ENCODE data around the gene PLK5.

PLK5 gene

GRCh38 chr19:1574354-1575136 is 50.7 kb downstream of the PLK5 start:
- H3K36me3 ChIP-seq: peaks cover 33% of the 10 kb centered on the region

GRCh38 chr19:1575323-1576241 is 51.7 kb downstream of the PLK5 start:
- no peak overlapping the region for H3K27ac ChIP-seq
- no peaks in the 10 kb centered on the region for H3K9me3 ChIP-seq
- peaks cover 11% of the 10 kb centered on the region for H3K27me3 ChIP-seq
- no peak for TF ChIP-seq CTCF (IDR thresholded peaks at IDR 0.05)
- H3K4me1 ChIP-seq (ENCODE audit: control insufficient read depth in 1 of 2, insufficient read depth in 1 of 2, low read depth in 1 of 2, low read length in 1 of 2): no peaks in the 10 kb centered on the region
- peaks cover 43% of the 10 kb centered on the region for H3K36me3 ChIP-seq
- no peak overlapping the region for H3K4me3 ChIP-seq (ENCODE audit: low read depth in 1 of 2, low read length in 1 of 2)

More at GRCh38 chr19:1574354-1575136, 50.7 kb downstream of the PLK5 start:
- no peaks in the 10 kb centered on the region for H3K4me1 ChIP-seq (ENCODE audit: control insufficient read depth in 1 of 2, insufficient read depth in 1 of 2, low read depth in 1 of 2, low read length in 1 of 2)
- H3K9me3 ChIP-seq: no peaks in the 10 kb centered on the region
- H3K27me3 ChIP-seq: peaks cover 21% of the 10 kb centered on the region
- H3K4me3 ChIP-seq (ENCODE audit: low read depth in 1 of 2, low read length in 1 of 2): no peak overlapping the region
- TF ChIP-seq CTCF (IDR thresholded peaks at IDR 0.05): no peak
- no peak overlapping the region for H3K27ac ChIP-seq

- Histone ChIP-seq H3K27me3 (peaks cover 2% of the 10 kb centered on the region), H3K9me3 (no peaks in the 10 kb centered on the region), H3K4me3 (ENCODE audit: low read depth in 1 of 2, low read length in 1 of 2) (no peak overlapping the region), H3K36me3 (peaks cover 52% of the 10 kb centered on the region), H3K27ac (no peak overlapping the region), H3K4me1 (ENCODE audit: control insufficient read depth in 1 of 2, insufficient read depth in 1 of 2, low read depth in 1 of 2, low read length in 1 of 2) (no peaks in the 10 kb centered on the region)
- TF ChIP-seq CTCF (IDR thresholded peaks at IDR 0.05): no peak
Measured at GRCh38 chr19:1576242-1577089, 52.6 kb downstream of the PLK5 start.

GRCh38 chr19:1577090-1577928 is 53.4 kb downstream of the PLK5 start:
- no peaks in the 10 kb centered on the region for H3K9me3 ChIP-seq
- H3K27ac ChIP-seq: no peak overlapping the region
- peaks cover 59% of the 10 kb centered on the region for H3K36me3 ChIP-seq
- no peaks in the 10 kb centered on the region for H3K4me1 ChIP-seq (ENCODE audit: control insufficient read depth in 1 of 2, insufficient read depth in 1 of 2, low read depth in 1 of 2, low read length in 1 of 2)
- H3K27me3 ChIP-seq: no peaks in the 10 kb centered on the region
- no peak overlapping the region for H3K4me3 ChIP-seq (ENCODE audit: low read depth in 1 of 2, low read length in 1 of 2)
- TF ChIP-seq CTCF (IDR thresholded peaks at IDR 0.05): no peak

Data from neutrophil (primary cell).